ENCODE results near the gene EXPH5.

GRCh38 chr11:108535384-108535955, 58.1 kb downstream of the EXPH5 start:
- TF ChIP-seq CTCF (conservative IDR thresholded peaks at IDR 0.05) (no peak), EZH2 (IDR thresholded peaks at IDR 0.05; ENCODE audit: low read depth) (no peak)
